Stimulated activated naive CD8-positive, alpha-beta T cell treated with anti-CD3 and anti-CD28 coated beads, Interleukin-15, amount 100 ng/mL, for 72 hours (primary cell): ENCODE measurements around the gene IFT122.
"Not testable (repeated sequence)": the region's sequence is repeated elsewhere in the genome, so short reads cannot be mapped to it uniquely, and the experiment has no call there.

Experiments
- ATAC-seq: fragments of 150-1000 bp; cut with Tn5 transposase; 2 replicates; pipeline ENCODE4 v1.10.0; 2021; ENCODE audit warnings: mild to moderate bottlenecking, moderate library complexity
- DNase-seq, 2 donors: peaks; one replicate each; pipeline ENCODE4 v3.0.0; 2021 to 2022
- H3K27ac Mint-ChIP-seq, 2 donors: one replicate each; pipeline ENCODE4 v1.8.0; 2022; ENCODE audit warnings: mild to moderate bottlenecking in 2 of 2, mixed read lengths in 2 of 2, moderate library complexity in 2 of 2
- H3K27me3 Mint-ChIP-seq: one replicate; pipeline ENCODE4 v1.8.0; 2022; ENCODE audit warnings: mixed read lengths
- H3K4me1 Mint-ChIP-seq: one replicate; pipeline ENCODE4 v1.8.0; 2022; ENCODE audit warnings: mild to moderate bottlenecking, mixed read lengths
- H3K4me3 Mint-ChIP-seq, 2 donors: one replicate each; pipeline ENCODE4 v1.8.0; 2022; ENCODE audit warnings: mild to moderate bottlenecking in 2 of 2, mixed read lengths in 2 of 2, moderate library complexity in 1 of 2
- H3K9me3 Mint-ChIP-seq, 2 donors: one replicate each; pipeline ENCODE4 v1.8.0; 2022; ENCODE audit warnings: mixed read lengths in 2 of 2

IFT122 gene

GRCh38 chr3:129487868-129488335 lies 47.9 kb downstream of the IFT122 start:
- not testable (repeated sequence) for H3K27me3 Mint-ChIP-seq, DNase-seq, H3K4me1 Mint-ChIP-seq, H3K27ac Mint-ChIP-seq, H3K9me3 Mint-ChIP-seq, ATAC-seq, H3K4me3 Mint-ChIP-seq

- not testable (repeated sequence) for H3K27ac Mint-ChIP-seq, H3K4me1 Mint-ChIP-seq, H3K27me3 Mint-ChIP-seq, H3K9me3 Mint-ChIP-seq, ATAC-seq, H3K4me3 Mint-ChIP-seq, DNase-seq
Observed at GRCh38 chr3:129489258-129489657, 49.2 kb downstream of the IFT122 start.

- no peak overlapping the region for H3K4me3 Mint-ChIP-seq
- peak; percentile 41 to 49 for DNase-seq
- no peaks in the 10 kb centered on the region for H3K9me3 Mint-ChIP-seq
- peak; percentile 92 for ATAC-seq
- H3K27ac Mint-ChIP-seq, result no peak overlapping the region
- H3K27me3 Mint-ChIP-seq, result no peaks in the 10 kb centered on the region
- H3K4me1 Mint-ChIP-seq, result no peaks in the 10 kb centered on the region
Observed at GRCh38 chr3:129490273-129490675, 50.2 kb downstream of the IFT122 start.

GRCh38 chr3:129491077-129491476 lies 51.1 kb downstream of the IFT122 start:
- peak overlapping the region in 1 of 2 donors; percentile 49 for H3K27ac Mint-ChIP-seq
- H3K4me1 Mint-ChIP-seq, ATAC-seq, H3K4me3 Mint-ChIP-seq, H3K9me3 Mint-ChIP-seq, DNase-seq, H3K27me3 Mint-ChIP-seq: not testable (repeated sequence)

- H3K4me1 Mint-ChIP-seq, result no peaks in the 10 kb centered on the region
- H3K9me3 Mint-ChIP-seq, result no peaks in the 10 kb centered on the region
- no peak overlapping the region for H3K27ac Mint-ChIP-seq
- no peaks in the 10 kb centered on the region for H3K27me3 Mint-ChIP-seq
- no peak overlapping the region for H3K4me3 Mint-ChIP-seq
- ATAC-seq (no peak), DNase-seq (no peak)
Observed at GRCh38 chr3:129491794-129492193, 51.8 kb downstream of the IFT122 start.

- Mint-ChIP-seq H3K27me3 (no peaks in the 10 kb centered on the region), H3K9me3 (no peaks in the 10 kb centered on the region), H3K4me3 (no peak overlapping the region), H3K27ac (no peak overlapping the region), H3K4me1 (no peaks in the 10 kb centered on the region)
- no peak for ATAC-seq
- DNase-seq, result no peak
Observed at GRCh38 chr3:129492691-129493090, 52.7 kb downstream of the IFT122 start.

GRCh38 chr3:129493206-129493605 lies 53.2 kb downstream of the IFT122 start:
- Mint-ChIP-seq H3K27ac (no peak overlapping the region), H3K27me3 (no peaks in the 10 kb centered on the region), H3K4me1 (no peaks in the 10 kb centered on the region), H3K9me3 (no peaks in the 10 kb centered on the region), H3K4me3 (no peak overlapping the region)
- DNase-seq, result no peak
- no peak for ATAC-seq

- not testable (repeated sequence) for ATAC-seq, DNase-seq, H3K27me3 Mint-ChIP-seq, H3K27ac Mint-ChIP-seq, H3K4me3 Mint-ChIP-seq, H3K9me3 Mint-ChIP-seq, H3K4me1 Mint-ChIP-seq
Observed at GRCh38 chr3:129494499-129494898, 54.5 kb downstream of the IFT122 start.

GRCh38 chr3:129495006-129495639 lies 55.1 kb downstream of the IFT122 start:
- not testable (repeated sequence) for H3K27ac Mint-ChIP-seq, DNase-seq, H3K9me3 Mint-ChIP-seq

GRCh38 chr3:129497876-129498275 lies 57.9 kb downstream of the IFT122 start:
- not testable (repeated sequence) for DNase-seq, ATAC-seq

More at GRCh38 chr3:129495006-129495639, 55.1 kb downstream of the IFT122 start:
- not testable (repeated sequence) for H3K4me3 Mint-ChIP-seq, H3K4me1 Mint-ChIP-seq, ATAC-seq, H3K27me3 Mint-ChIP-seq

GRCh38 chr3:129498603-129499488 lies 58.8 kb downstream of the IFT122 start:
- H3K27ac Mint-ChIP-seq, result peak overlapping the region in 1 of 2 donors; percentile 27
- H3K27me3 Mint-ChIP-seq, ATAC-seq, DNase-seq, H3K4me1 Mint-ChIP-seq, H3K4me3 Mint-ChIP-seq, H3K9me3 Mint-ChIP-seq: not testable (repeated sequence)

More at GRCh38 chr3:129497876-129498275, 57.9 kb downstream of the IFT122 start:
- H3K27me3 Mint-ChIP-seq, H3K9me3 Mint-ChIP-seq, H3K4me1 Mint-ChIP-seq, H3K4me3 Mint-ChIP-seq: not testable (repeated sequence)
- peak overlapping the region in 1 of 2 donors; percentile 66 for H3K27ac Mint-ChIP-seq

- H3K4me1 Mint-ChIP-seq, H3K27ac Mint-ChIP-seq, ATAC-seq, DNase-seq, H3K4me3 Mint-ChIP-seq, H3K9me3 Mint-ChIP-seq, H3K27me3 Mint-ChIP-seq: not testable (repeated sequence)
Observed at GRCh38 chr3:129499604-129500333, 59.7 kb downstream of the IFT122 start.

GRCh38 chr3:129500334-129500658 lies 60.3 kb downstream of the IFT122 start:
- ATAC-seq, result no peak
- no peaks in the 10 kb centered on the region for H3K9me3 Mint-ChIP-seq
- no peak overlapping the region for H3K27ac Mint-ChIP-seq
- H3K27me3 Mint-ChIP-seq, result no peaks in the 10 kb centered on the region
- DNase-seq, result no peak
- no peak overlapping the region for H3K4me3 Mint-ChIP-seq
- H3K4me1 Mint-ChIP-seq, result no peaks in the 10 kb centered on the region

- ATAC-seq (no peak), DNase-seq (no peak)
- no peak overlapping the region for H3K27ac Mint-ChIP-seq
- H3K27me3 Mint-ChIP-seq, result no peaks in the 10 kb centered on the region
- no peaks in the 10 kb centered on the region for H3K9me3 Mint-ChIP-seq
- no peak overlapping the region for H3K4me3 Mint-ChIP-seq
- no peaks in the 10 kb centered on the region for H3K4me1 Mint-ChIP-seq
Observed at GRCh38 chr3:129501630-129502029, 61.6 kb downstream of the IFT122 start.

GRCh38 chr3:129502641-129503408 lies 62.8 kb downstream of the IFT122 start:
- DNase-seq, result no peak
- no peak for ATAC-seq
- Mint-ChIP-seq H3K27me3 (no peaks in the 10 kb centered on the region), H3K4me3 (no peak overlapping the region), H3K9me3 (no peaks in the 10 kb centered on the region), H3K4me1 (no peaks in the 10 kb centered on the region), H3K27ac (peak overlapping the region in 1 of 2 donors; percentile 74)
